ENCODE measurements around the gene SP110. TPM values are rescaled to one million over a fixed set of nuclear protein-coding genes. Genes with fewer than 3 reads are reported as not detected.

SP110 gene
- total RNA-seq, 1 donor from 2014 or later, result 68.1 TPM

GRCh38 chr2:230178546-230179485 is 41.0 kb downstream of the SP110 start:
- no peaks in the 10 kb centered on the region for H3K4me1 ChIP-seq
- H3K4me3 ChIP-seq, result no peak overlapping the region
- TF ChIP-seq CTCF (IDR thresholded peaks at IDR 0.05), result no peak
- H3K27me3 ChIP-seq (ENCODE audit: low read depth), result no peaks in the 10 kb centered on the region
- no peaks in the 10 kb centered on the region for H3K9me3 ChIP-seq
- DNase-seq, result no peak
- ATAC-seq, result no peak
- H3K36me3 ChIP-seq, result peaks cover 97% of the 10 kb centered on the region
- intact Hi-C loops (cut with DNase I), result no loop called here
- no peak overlapping the region for H3K27ac ChIP-seq

- TF ChIP-seq CTCF (IDR thresholded peaks at IDR 0.05), result no peak
- H3K27me3 ChIP-seq (ENCODE audit: low read depth), result no peaks in the 10 kb centered on the region
- intact Hi-C loops (cut with DNase I), result no loop called here
- no peaks in the 10 kb centered on the region for H3K4me1 ChIP-seq
- peaks cover 97% of the 10 kb centered on the region for H3K36me3 ChIP-seq
- H3K4me3 ChIP-seq, result no peak overlapping the region
- no peaks in the 10 kb centered on the region for H3K9me3 ChIP-seq
- ATAC-seq, result no peak
- no peak overlapping the region for H3K27ac ChIP-seq
- DNase-seq, result no peak
Measured at GRCh38 chr2:230176996-230177395, 42.8 kb downstream of the SP110 start.

GRCh38 chr2:230174466-230174865 is 45.3 kb downstream of the SP110 start:
- ATAC-seq, result no peak
- peaks cover 10% of the 10 kb centered on the region for H3K4me1 ChIP-seq
- intact Hi-C loops (cut with DNase I), result no loop called here
- no peak overlapping the region for H3K4me3 ChIP-seq
- H3K27ac ChIP-seq, result no peak overlapping the region
- no peaks in the 10 kb centered on the region for H3K27me3 ChIP-seq (ENCODE audit: low read depth)
- TF ChIP-seq CTCF (IDR thresholded peaks at IDR 0.05), result no peak
- no peak for DNase-seq
- no peaks in the 10 kb centered on the region for H3K9me3 ChIP-seq
- H3K36me3 ChIP-seq, result peaks cover 88% of the 10 kb centered on the region

- Histone ChIP-seq H3K36me3 (peaks cover 83% of the 10 kb centered on the region), H3K27ac (no peak overlapping the region), H3K4me3 (no peak overlapping the region), H3K9me3 (no peaks in the 10 kb centered on the region), H3K4me1 (peaks cover 10% of the 10 kb centered on the region), H3K27me3 (ENCODE audit: low read depth) (no peaks in the 10 kb centered on the region)
- ATAC-seq (no peak), DNase-seq (no peak)
- no peak for TF ChIP-seq CTCF (IDR thresholded peaks at IDR 0.05)
- intact Hi-C loops (cut with DNase I), result no loop called here
Measured at GRCh38 chr2:230172852-230173251, 46.9 kb downstream of the SP110 start.

GRCh38 chr2:230172156-230172555 is 47.6 kb downstream of the SP110 start:
- no peak for TF ChIP-seq CTCF (IDR thresholded peaks at IDR 0.05)
- H3K27ac ChIP-seq, result no peak overlapping the region
- intact Hi-C loops (cut with DNase I), result no loop called here
- no peaks in the 10 kb centered on the region for H3K9me3 ChIP-seq
- H3K36me3 ChIP-seq, result peaks cover 81% of the 10 kb centered on the region
- no peak overlapping the region for H3K4me3 ChIP-seq
- ATAC-seq, result no peak
- peaks cover 10% of the 10 kb centered on the region for H3K4me1 ChIP-seq
- no peaks in the 10 kb centered on the region for H3K27me3 ChIP-seq (ENCODE audit: low read depth)
- DNase-seq, result no peak

All from lower lobe of right lung (tissue), 2 donors.